Osteocyte (in vitro differentiated cells): ENCODE data around the gene CLEC16A. TPM values are rescaled to one million over a fixed set of nuclear protein-coding genes. Genes with fewer than 3 reads are reported as not detected.

Source experiments
- DNase-seq: peaks from one replicate; pipeline ENCODE4 v3.0.0; 2021; ENCODE audit warnings: mixed read lengths; ENCODE audit not compliant: unreplicated experiment; ENCODE audit errors: extremely low spot score
- H3K27ac Mint-ChIP-seq: one replicate; pipeline ENCODE4 v1.8.0; 2021; ENCODE audit warnings: mild to moderate bottlenecking, mixed read lengths; ENCODE audit not compliant: unreplicated experiment
- H3K27me3 Mint-ChIP-seq: one replicate; pipeline ENCODE4 v1.8.0; 2021; ENCODE audit warnings: mixed read lengths; ENCODE audit not compliant: unreplicated experiment
- H3K36me3 Mint-ChIP-seq: one replicate; pipeline ENCODE4 v1.8.0; 2021; ENCODE audit warnings: mixed read lengths; ENCODE audit not compliant: unreplicated experiment
- H3K4me1 Mint-ChIP-seq: one replicate; pipeline ENCODE4 v1.8.0; 2021; ENCODE audit warnings: mixed read lengths; ENCODE audit not compliant: unreplicated experiment
- H3K4me3 Mint-ChIP-seq: one replicate; pipeline ENCODE4 v1.8.0; 2021; ENCODE audit warnings: mild to moderate bottlenecking, moderate library complexity, mixed read lengths; ENCODE audit not compliant: unreplicated experiment
- H3K9me3 Mint-ChIP-seq: one replicate; pipeline ENCODE4 v1.8.0; 2021; ENCODE audit warnings: mixed read lengths; ENCODE audit not compliant: unreplicated experiment
- CTCF ChIP-seq: fragments of 200-600 bp; sonication (generic); IDR thresholded peaks from 2 replicates; pipeline ENCODE4 v1.5.0; 2021; ENCODE audit warnings: antibody characterized with exemption, mild to moderate bottlenecking, moderate library complexity
- total RNA-seq: library from RNA; stranded (reverse); gene quantifications from 2 replicates; pipeline ENCODE4 v1.2.1, GENCODE V29; 2021

The CLEC16A gene
- total RNA-seq, 1 donor from 2014 or later = 22.1 TPM

DNA sequence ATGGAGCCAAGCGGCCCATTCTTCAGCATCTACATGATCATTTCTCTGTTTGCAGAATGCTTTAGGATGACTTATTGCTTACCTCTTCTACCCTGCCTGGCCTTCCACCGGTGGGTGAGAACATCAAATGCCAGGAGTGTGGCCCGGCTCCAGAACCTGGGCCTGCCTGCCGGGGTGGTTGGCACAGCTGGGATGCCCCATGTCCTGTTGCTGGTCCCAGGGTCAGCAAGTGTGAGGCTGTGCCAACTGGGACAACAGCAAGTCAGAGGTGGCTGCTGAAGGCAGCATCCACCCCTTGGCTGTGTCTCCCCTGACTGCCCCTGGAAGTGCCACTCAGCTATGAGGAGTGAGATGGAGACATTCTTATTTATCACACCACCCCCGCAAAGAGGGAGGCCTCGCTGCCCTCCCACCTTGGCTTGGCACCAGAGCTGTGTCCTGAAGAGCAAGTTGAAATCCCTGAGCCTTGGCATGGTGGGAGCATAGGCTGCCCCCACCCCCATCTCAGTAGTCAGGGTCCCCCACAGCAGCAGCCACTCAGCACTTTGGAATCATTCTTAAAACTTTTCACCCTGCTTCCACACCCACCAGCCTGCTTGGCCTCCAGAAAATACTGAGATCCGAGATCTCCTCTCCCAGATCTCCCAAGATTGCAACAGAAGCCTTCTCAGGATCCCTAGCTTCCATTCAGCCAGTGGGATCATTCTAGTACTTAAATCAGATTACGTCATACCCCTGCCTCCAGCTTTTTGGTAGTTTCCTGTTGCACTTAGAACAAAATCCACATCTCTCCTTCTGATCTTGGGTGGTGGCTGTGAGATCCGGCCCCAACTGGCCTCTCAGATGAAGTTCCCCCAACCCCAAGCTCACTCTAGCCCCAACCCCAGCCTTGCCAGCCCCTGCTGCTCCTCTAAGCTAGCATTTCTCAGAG lies 184.1 kb downstream of the CLEC16A start:
- peaks cover 53% of the 10 kb centered on the region for H3K4me1 Mint-ChIP-seq
- H3K27ac Mint-ChIP-seq = peak overlapping the region; percentile 75
- no peak for DNase-seq

GRCh38 chr16:11129378-11129781 lies 185.0 kb downstream of the CLEC16A start:
- Mint-ChIP-seq H3K27ac (peak overlapping the region; percentile 71), H3K4me3 (no peak overlapping the region), H3K36me3 (peaks cover 16% of the 10 kb centered on the region), H3K9me3 (no peaks in the 10 kb centered on the region), H3K4me1 (peaks cover 62% of the 10 kb centered on the region), H3K27me3 (no peaks in the 10 kb centered on the region)
- no peak for TF ChIP-seq CTCF
- no peak for DNase-seq

More for the DNA sequence above, 184.1 kb downstream of the CLEC16A start:
- peaks cover 25% of the 10 kb centered on the region for H3K36me3 Mint-ChIP-seq
- TF ChIP-seq CTCF = no peak
- no peak overlapping the region for H3K4me3 Mint-ChIP-seq
- H3K27me3 Mint-ChIP-seq = no peaks in the 10 kb centered on the region
- H3K9me3 Mint-ChIP-seq = no peaks in the 10 kb centered on the region

DNA sequence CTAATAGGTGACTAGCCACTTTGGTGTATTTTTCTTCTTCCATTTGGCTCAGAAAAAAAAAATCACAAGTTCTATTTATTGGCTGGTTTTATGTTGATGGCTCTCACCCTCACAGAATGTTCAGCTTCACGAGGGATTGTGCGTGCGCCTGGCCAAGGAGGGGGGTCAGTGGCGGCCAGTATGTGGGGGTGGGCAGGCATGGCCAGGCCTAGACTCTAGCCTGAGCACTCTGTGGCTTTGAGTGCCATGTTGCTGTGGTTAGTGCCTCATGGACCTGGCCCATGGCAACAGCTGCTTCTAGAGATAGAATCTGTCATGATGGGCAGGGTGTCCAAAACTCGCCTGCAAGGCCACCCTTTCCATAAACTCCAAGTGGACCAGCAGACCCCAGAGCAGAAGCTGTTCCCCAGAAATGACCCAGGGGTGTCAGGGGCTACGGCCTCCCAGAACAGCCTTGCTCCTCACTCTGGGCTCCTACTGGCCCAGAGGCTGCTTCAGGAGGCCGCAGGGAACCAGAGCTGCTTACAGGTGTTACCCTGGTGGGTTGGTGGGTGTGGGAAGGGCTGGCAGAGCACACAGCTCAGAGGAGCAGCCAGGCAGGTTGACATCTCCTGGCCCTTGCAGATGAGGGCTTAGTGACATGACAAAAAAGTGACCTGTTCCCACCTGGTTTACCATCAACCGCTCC lies 186.8 kb downstream of the CLEC16A start:
- Mint-ChIP-seq H3K4me1 (peaks cover 79% of the 10 kb centered on the region), H3K27ac (no peak overlapping the region), H3K4me3 (no peak overlapping the region), H3K36me3 (peaks cover 8% of the 10 kb centered on the region), H3K27me3 (no peaks in the 10 kb centered on the region), H3K9me3 (no peaks in the 10 kb centered on the region)
- no peak for DNase-seq
- TF ChIP-seq CTCF = no peak

DNA sequence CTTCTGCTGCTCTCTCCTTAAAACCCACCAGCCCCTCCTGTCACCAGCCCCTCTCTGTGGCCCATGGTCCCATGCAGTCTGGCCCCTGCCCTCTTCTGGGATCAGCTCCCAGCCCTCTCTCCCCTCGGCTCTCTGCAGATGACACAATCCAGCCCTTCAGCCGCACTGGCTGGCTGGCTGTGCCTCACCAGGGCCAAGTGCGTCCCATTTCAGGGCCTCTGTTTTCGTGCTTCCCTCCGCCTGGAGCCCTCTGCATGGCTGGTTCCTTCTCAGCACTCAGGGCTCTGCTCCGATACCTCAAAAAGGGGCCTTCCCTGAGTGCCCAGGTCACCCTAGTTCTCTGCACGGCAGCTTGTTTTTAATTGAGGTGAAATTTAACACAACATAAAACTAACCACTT lies 187.3 kb downstream of the CLEC16A start:
- no peaks in the 10 kb centered on the region for H3K27me3 Mint-ChIP-seq
- H3K36me3 Mint-ChIP-seq = peaks cover 2% of the 10 kb centered on the region
- no peak overlapping the region for H3K4me3 Mint-ChIP-seq
- peaks cover 85% of the 10 kb centered on the region for H3K4me1 Mint-ChIP-seq
- DNase-seq = no peak
- no peak for TF ChIP-seq CTCF
- no peak overlapping the region for H3K27ac Mint-ChIP-seq
- no peaks in the 10 kb centered on the region for H3K9me3 Mint-ChIP-seq
